Umbilical cord (tissue), 2 donors: ENCODE results near the gene RNF223. TPM values are rescaled to one million over a fixed set of nuclear protein-coding genes. Genes with fewer than 3 reads are reported as not detected.

Experiments
- DNase-seq: peaks from one replicate; pipeline ENCODE4 v3.0.0-alpha.2; 2015; ENCODE audit warnings: low spot score
- total RNA-seq: library from RNA; depleted of rRNA; stranded (reverse); fragments of >200 nt; gene quantifications from one replicate; pipeline ENCODE4 v1.2.3, GENCODE V29; 2014; ENCODE audit warnings: low replicate concordance; ENCODE audit not compliant: insufficient read depth

The RNF223 gene
- total RNA-seq, 1 donor from 2014 or later, result 1.9 TPM

DNA sequence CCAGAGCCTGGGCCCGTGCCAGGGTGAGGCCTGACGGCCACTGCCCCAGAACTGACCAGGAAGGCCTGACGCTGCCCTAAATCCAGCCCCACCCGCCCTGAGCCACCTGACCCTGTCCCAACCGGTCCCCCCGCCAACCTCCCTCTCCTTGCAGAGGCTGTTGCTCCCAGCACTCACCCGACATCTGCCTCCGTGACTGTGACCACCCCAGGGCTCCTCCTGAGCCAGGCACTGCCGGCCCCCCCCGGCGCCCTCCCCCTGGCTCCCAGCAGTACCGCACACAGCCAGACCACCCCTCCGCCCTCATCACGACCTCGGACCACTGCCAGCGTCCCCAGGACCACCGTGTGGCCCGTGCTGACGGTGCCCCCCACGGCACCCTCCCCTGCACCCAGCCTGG lies 27.9 kb downstream of the RNF223 start:
- DNase-seq, result no peak

DNA sequence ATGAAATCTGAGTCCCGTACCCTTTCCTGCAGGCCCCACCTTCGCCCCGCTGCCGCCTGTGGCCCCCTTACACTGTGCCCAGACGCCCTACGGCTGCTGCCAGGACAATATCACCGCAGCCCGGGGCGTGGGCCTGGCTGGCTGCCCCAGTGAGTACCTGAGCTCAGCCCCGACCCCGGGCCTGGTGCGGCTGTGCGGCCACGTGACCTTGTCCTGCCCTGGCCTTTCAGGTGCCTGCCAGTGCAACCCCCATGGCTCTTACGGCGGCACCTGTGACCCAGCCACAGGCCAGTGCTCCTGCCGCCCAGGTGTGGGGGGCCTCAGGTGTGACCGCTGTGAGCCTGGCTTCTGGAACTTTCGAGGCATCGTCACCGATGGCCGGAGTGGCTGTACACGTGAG lies 29.0 kb downstream of the RNF223 start:
- no peak for DNase-seq

DNA sequence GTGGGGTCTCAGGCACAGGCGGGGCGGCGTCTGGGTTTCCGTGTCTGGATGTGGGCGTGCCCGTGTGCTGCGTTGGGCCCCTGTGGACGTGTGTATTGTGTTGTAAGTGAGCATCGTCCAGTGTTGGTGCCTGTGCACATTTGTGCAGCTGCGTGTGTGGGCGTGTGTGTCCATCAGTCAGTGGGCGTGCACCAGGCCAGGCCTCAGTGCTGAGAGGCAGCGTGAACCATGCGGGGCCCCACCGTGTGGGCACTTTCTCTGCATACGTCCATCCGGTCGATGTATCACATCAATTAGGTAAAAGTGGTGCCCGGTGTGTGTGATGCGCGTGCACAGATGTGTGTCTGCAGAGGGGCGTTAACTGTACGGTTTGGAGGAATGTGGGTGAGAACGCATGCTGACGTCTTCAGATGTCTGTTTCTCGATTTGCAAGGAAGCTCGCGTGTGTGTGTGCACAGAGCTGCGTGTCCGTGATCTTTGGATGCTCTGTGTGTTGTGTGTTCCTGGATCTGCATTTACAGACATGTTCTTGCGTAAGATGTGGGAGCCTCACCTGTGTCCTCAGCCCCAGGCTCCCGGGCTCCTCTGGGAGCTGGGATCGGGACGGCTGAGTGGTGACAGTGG lies 29.5 kb downstream of the RNF223 start:
- DNase-seq, result no peak

DNA sequence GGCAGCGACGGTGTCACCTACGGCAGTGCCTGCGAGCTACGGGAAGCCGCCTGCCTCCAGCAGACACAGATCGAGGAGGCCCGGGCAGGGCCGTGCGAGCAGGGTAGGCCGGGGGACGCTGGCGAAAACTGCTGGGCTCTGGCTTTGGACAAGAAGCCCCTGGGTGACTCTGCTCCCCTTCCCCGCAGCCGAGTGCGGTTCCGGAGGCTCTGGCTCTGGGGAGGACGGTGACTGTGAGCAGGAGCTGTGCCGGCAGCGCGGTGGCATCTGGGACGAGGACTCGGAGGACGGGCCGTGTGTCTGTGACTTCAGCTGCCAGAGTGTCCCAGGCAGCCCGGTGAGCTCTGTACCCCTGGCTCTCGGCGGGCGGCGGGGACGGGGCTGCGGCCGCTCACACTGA lies 30.2 kb downstream of the RNF223 start:
- DNase-seq, result no peak

DNA sequence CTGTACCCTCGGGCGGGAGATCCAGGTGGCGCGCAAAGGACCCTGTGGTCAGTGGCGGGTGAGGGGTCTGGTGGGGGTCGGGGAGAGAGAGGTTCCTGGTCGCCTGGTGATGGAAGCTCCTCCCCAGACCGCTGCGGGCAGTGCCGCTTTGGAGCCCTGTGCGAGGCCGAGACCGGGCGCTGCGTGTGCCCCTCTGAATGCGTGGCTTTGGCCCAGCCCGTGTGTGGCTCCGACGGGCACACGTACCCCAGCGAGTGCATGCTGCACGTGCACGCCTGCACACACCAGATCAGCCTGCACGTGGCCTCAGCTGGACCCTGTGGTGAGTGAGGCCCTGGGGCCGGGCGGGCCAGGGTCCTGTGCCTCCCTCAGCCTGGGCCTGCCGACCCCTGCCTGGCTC lies 30.7 kb downstream of the RNF223 start:
- no peak for DNase-seq

DNA sequence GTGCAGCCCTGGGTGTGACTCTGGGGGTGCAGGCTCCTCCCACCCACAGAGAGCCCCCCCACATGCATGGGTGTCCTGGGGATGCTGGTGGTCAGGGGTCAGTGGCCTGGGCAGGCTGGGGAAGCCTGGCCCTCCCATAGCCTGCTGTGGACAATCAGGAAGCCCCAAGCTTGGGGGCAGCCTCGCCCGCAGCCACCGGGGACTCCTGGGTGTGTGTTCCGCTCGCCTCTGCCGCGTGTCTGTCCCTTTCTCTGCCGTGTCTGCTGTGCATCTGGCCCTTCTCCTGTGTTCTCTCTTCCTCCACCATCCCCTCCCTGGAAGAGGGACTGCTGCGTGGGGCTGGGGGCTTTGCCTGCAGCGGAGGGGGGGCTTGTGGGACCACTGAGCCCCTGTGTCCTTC lies 31.3 kb downstream of the RNF223 start:
- no peak for DNase-seq

DNA sequence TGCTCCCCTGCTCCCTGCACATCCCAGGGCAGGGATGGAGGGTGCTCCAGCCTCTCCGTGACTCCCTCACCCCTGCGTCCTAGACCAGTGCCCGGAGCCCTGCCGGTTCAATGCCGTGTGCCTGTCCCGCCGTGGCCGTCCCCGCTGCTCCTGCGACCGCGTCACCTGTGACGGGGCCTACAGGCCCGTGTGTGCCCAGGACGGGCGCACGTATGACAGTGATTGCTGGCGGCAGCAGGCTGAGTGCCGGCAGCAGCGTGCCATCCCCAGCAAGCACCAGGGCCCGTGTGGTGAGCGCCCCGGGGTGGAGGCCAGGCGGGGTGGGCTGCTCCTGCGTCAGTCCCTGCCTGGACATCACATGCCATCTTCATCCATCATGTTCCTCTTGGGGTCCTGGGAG lies 32.2 kb downstream of the RNF223 start:
- no peak for DNase-seq

DNA sequence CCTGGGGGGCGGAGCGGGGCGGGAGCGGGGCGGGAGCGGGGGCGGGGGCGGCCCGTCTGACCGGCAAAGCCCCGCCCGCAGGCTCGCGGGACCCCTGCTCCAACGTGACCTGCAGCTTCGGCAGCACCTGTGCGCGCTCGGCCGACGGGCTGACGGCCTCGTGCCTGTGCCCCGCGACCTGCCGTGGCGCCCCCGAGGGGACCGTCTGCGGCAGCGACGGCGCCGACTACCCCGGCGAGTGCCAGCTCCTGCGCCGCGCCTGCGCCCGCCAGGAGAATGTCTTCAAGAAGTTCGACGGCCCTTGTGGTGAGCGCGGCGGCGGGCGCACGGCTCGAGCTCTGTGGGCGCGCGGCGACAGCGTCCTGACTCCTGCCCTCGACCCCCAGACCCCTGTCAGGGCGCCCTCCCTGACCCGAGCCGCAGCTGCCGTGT lies 33.0 kb downstream of the RNF223 start:
- DNase-seq, result no peak

DNA sequence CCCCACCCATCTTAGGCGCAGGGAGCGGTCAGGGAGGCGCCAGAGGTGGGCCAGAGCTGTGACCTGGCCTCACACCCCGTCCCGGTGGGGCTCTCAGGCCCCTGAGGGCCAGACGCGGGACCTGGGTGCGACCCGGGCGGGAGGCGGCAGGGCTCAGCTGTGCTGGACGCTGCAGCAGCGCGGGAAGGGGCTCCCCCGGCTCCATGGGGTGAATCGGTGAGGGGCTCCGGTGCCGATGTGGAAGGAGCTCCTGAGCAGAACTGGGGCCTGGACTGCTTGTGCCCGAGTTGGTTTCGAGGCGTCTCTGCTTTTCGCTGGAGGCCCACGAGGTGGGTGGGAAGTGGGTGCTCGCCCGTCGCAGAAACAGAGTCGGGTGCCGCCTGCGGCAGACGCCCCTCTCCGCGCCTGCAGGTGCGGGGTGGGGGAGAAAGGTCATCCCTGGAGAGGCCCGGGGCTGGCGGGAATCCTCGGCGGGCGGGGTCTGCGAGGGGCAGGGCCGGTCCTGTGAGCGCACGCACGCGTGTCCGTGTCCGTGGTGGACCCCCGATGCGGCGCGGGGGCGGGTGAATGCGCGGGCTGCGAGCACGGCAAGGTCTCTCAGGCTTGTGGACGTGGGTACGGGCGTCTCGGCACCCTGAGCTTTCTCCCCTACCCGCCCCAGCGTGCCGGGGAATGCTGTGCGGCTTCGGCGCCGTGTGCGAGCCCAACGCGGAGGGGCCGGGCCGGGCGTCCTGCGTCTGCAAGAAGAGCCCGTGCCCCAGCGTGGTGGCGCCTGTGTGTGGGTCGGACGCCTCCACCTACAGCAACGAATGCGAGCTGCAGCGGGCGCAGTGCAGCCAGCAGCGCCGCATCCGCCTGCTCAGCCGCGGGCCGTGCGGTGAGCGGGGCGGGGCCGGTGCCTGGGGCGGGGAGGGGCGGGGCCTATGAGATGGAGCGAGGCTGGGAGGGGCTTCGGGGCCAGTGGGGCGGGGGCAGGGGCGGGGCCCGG lies 33.8 kb downstream of the RNF223 start:
- DNase-seq, result peak; percentile 57

DNA sequence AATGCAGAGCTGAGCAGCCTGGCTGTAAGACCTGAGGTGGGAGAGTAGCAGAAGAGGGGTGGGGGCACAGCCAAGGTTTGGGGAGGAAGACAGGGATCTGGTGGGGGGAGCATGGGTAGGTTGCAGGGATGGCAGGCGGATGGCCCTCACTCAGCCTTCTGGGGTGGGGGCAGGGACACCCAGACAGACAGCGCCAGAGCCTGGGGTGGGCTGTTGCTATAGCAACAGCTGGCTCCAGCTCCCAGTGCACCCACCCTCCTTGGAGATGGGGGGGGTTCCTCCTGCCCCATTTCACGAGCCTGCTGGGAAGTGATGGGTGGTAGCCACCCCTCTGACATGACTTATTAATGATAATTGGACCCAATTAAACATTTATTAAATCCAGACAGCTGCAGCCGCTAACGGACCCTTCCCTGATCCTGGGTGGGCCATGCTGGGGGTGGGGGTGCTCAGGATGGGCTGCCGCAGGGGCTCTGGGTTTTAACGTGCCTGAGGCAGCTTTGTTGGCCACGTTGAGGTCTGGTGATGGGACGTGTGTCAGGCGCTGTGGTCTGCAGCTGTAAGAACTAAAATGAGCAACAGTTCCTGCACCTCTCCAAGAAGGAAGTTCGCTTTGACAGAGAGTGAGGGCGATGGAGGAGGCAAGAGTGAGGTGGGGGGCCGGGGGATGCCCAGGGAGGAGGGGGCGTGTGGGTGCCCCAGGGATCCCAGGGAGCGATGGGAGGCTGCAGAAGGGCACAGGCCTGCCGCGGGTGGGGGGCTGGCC lies 34.8 kb downstream of the RNF223 start:
- no peak for DNase-seq

DNA sequence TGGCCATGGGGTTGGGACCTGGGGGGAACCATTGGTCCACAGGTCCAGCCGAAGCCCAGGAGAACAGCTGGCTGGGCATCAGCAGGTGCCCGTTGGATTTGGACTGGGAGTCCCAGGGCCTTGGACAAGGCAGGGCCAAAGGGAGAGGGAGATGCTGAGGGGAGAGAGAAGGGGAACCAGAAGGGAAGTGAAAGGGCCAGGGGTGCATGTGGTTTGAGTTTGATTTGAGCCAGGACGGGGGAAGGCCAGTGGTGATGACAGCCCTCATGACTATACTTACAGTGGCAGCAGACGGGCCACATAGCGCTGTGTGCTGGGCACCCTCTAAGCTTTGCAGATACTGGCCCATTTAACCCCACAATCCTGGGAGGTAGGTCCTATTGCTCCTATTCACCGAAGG lies 35.4 kb downstream of the RNF223 start:
- no peak for DNase-seq

DNA sequence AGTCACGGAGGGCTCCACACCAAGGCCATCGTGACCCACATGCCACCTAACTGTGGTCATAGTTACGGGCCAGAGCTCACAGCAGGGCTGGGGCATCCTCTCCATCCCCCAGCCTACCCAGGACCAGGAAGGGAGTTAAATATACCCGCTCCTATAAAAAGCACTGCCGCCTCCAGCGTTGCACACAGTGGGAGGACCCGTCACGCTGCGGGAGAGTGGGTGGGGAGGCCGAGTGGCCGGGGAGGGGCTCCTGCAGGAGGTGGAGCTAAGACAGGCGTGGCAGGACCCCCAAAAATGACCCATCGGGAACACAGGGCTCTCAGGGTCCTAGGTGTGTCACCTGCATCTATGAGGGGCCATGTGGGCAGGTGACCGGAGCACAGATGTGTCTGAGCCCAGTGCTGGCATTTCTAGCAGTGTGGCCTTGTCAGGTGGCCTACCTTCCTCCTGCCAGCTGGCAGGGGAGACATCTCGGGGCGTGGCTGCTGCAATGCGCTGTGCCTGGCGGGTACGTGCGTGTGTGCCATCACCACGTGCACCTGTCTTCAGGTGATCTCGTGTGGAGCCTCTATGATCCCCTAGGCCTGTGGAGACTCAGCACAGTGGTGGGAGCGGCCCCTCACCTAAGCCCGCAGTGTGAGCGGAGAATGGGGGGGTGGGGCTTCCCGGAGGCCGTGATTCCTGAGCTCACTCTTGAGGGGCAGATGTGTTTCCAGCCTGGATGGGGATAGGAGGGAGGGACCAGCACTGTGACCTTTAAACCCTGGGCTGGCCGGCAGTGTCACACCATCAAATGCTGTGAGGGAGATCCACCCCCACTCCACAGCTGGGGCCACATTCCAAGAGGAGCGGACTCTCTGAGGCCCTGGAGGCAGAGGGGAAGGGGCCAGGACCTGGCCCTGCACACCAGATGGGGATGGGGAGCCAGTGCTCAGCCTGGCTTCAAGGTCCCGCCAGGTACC lies 36.5 kb downstream of the RNF223 start:
- no peak for DNase-seq

DNA sequence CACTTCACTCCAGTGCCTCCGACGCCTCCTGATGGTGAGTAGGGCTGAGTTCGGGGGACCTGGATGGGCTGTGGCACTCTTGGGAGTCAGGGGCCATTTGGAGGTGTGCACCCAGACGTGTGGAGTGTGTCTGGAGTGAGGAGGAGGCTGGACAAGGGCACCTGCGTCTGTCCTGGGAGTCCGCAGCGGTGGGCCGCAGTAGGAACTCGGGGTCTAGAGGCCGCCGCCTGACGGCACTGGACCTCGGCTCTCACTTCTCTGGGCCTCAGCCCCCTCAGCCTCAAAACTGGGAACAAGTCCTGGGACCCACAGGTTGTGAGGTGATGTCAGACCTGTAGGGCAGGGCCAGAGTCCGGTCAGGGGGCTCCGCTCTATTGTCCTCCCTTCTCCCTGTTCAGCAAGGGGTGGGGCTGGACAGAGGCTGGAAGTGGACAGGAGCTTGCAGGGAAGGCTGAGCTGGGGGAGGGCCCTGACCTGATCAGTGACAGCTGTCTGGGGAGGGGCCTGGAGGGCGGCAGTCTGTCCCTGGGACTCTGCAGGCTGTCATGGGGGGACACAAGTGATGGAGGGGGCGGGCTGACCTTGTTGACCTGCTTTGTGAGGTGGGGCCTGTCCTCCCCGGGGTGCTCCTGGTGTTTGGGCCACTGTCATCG lies 38.7 kb downstream of the RNF223 start:
- no peak for DNase-seq

DNA sequence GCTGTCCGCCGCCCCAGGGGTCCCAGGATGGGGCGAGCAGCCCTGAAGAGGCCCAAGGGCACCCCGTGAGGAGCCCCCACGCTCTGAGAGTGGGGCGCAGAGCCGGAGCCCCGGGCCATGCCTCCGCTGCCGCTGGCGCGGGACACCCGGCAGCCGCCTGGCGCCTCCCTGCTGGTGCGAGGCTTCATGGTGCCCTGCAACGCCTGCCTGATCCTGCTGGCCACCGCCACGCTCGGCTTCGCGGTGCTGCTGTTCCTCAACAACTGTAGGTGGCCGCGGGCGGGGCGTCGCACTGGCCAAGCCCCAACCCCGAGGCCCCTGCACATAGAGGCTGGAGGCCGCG lies 39.7 kb downstream of the RNF223 start:
- DNase-seq, result no peak

DNA sequence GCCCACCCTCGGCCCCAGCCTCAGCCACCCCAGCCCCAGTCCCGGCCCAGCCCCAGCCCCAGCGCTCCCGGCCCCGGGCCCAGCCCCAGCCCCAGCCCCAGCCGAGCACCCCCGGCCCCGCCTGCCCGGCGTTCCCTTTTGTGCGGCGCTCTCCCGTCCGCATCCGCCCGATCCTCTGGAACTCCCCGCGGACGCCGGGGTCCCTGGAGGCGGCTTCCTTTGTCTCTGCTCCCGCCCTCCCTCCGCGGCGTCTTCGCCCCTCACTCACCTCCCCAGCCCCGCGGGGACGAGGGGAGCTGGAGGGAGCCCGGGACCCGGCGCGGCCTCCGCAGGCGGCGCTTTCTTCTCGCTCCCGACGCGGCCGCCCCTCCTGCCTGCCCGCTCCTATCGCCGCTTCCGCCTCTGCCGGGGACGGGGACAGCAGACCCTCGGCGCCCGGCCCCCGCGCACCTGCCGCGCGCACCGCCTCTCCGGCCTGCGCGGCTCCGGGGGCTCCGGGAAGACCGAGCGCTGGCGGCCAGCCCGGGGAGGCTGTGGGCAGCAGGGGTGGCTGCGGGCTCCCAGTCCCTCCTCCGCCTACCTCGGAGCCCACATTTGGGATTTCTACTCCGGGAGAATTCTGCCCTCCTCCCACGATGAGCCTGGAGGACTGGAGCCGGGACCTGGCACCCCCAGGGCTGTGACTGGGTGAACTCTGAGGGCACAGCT lies 40.2 kb downstream of the RNF223 start:
- no peak for DNase-seq

DNA sequence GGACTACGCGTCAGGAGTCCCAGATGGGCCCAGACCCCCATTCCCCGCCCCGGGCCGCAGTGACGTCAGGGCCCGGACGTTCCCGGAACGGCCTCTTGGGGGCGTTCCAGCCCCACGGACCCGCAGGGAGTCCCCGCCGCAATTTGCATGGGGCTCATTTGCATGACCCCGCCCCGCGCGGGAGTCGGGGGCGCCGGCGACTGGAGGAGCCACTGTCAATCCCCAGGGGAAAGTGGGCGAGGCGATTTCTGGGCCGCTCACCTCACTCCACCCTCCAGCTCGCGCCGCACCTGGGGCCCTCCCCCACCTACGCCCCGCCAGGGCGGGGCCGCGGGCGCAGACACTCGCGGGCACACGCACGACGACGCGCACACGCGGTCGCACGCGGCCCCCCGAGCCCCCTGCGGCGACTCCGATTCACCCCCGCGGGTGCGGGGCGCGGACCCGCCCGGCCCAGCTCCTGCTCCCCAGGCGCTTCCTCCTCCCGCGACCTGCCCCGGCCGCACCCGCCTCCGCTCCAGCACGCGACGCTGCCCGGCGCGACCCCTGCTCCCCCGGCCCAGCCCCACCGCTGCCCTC lies 41.0 kb downstream of the RNF223 start:
- peak; percentile 74 for DNase-seq

DNA sequence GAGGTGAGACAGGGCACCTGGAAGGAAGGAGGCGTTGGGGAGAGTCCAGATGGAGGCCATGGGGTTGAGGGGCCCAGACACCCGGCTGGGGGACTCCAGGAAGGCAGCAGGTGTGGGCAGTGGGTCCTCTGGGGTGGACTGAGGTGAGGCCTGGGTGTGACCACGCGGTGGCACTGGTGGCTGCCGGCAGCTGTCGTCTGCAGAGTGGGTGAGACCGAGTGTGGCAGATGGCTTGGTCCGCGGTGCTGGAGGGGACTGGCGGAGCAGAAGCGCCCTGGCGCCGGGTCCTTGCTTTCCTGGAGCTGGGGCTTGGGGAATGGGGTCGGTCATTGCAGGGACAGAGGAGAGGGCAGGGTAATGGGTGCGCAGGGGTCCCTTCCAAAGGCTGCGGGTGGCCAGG lies 41.7 kb downstream of the RNF223 start:
- DNase-seq, result no peak

DNA sequence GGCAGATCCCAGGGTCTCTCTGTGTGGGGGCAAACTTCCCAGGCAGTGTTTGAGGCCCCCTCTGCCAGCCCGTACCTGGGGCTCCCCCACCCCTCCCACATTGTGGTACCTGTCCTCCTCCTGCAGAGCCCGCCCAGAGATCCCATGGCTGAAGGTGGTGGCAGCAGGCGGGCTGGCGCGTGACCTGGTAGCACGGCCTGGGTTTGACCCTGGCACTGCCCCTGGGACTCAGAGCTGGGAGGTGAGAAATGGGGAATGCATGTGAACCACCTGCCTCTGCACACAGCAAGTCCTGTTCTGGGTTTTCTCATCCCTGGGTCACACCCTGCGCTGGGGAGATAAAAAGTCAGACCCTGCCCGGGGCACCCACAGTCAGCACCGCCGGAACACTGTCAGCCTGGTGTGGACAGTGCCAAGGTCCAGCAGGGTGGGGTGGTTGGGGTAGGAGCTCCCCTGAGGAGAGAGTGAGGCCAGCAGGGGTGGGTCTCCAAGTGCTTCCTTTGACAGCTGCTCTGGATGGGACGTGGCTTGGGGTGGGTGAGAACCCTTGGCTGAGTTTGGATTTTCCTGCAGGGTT lies 42.4 kb downstream of the RNF223 start:
- no peak for DNase-seq
